Ascending aorta (tissue), 2 donors: ENCODE measurements around the gene ZNF385A. TPM values are rescaled to one million over a fixed set of nuclear protein-coding genes. Genes with fewer than 3 reads are reported as not detected.
A peak's percentile ranks its signal among the peaks of the same experiment; 100 is the strongest.

Experiments
- DNase-seq, 2 donors: peaks; one replicate each; pipeline ENCODE4 v3.0.0-alpha.2; 2019; ENCODE audit warnings: low spot score in 2 of 2
- H3K27ac ChIP-seq, 2 donors: fragments of 200-600 bp; sonication (generic); one replicate each; pipeline ENCODE4 v1.5.1; 2016 to 2017; ENCODE audit warnings: mild to moderate bottlenecking in 1 of 2
- H3K27me3 ChIP-seq: fragments of 200-600 bp; sonication (generic); one replicate; pipeline ENCODE4 v1.5.1; 2017
- H3K36me3 ChIP-seq, 2 donors: fragments of 200-600 bp; sonication (generic); one replicate each; pipeline ENCODE4 v1.5.1; 2016
- H3K4me1 ChIP-seq, 2 donors: fragments of 200-600 bp; sonication (generic); one replicate each; pipeline ENCODE4 v1.5.1; 2016 to 2017; ENCODE audit warnings: mild to moderate bottlenecking in 1 of 2
- H3K4me3 ChIP-seq, 2 donors: fragments of 200-600 bp; sonication (generic); one replicate each; pipeline ENCODE4 v1.5.1; 2016 to 2017; ENCODE audit warnings: mild to moderate bottlenecking in 1 of 2
- H3K9me3 ChIP-seq, 2 donors: fragments of 200-600 bp; sonication (generic); one replicate each; pipeline ENCODE4 v1.5.1; 2016
- CTCF ChIP-seq, 3 experiments: fragments of 200-600 bp in 2 of 3; fragments of 450-650 bp in 1 of 3; sonication (generic) in 2 of 3; IDR thresholded peaks; one replicate each; pipeline ENCODE4 v1.5.1; 2016 to 2019; ENCODE audit warnings: antibody characterized with exemption in 3 of 3, mild to moderate bottlenecking in 1 of 3, moderate library complexity in 1 of 3
- intact Hi-C: fragments of 100-400 bp; cut with DNase I; formaldehyde crosslinking; loops from one replicate; pipeline ENCODE4 v1.15.1; 2023
- total RNA-seq: library from RNA; depleted of rRNA; stranded (reverse); fragments of >200 nt; gene quantifications from one replicate; pipeline ENCODE4 v1.1.0, GENCODE V29; 2016

Gene ZNF385A
- total RNA-seq, 1 donor from 2014 or later = 53.2 TPM

GRCh38 chr12:54370171-54370730, 14.3 kb downstream of the ZNF385A start:
- intact Hi-C loops = loop anchor here (1.0 to 2.0 kb wide), 2 partner anchors 9 to 69 kb away; no protein-coding TSS in a partner anchor
- Histone ChIP-seq H3K4me1 (peaks cover 4 to 22% of the 10 kb centered on the region in 2 donors), H3K4me3 (peak overlapping the region; percentile 43 to 65), H3K9me3 (no peaks in the 10 kb centered on the region), H3K36me3 (peaks cover 0 to 4% of the 10 kb centered on the region in 2 donors), H3K27ac (peak overlapping the region; percentile 52 to 60), H3K27me3 (no peaks in the 10 kb centered on the region)
- peak; percentile 91 to 98 (median 98) for TF ChIP-seq CTCF (IDR thresholded peaks at IDR 0.05)
- DNase-seq = peak in 1 of 2 donors; percentile 89

- Histone ChIP-seq H3K36me3 (peaks cover 0 to under 1% of the 10 kb centered on the region in 2 donors), H3K27ac (peak overlapping the region; percentile 39 to 60), H3K9me3 (no peaks in the 10 kb centered on the region), H3K4me3 (peak overlapping the region; percentile 43 to 65), H3K4me1 (peaks cover 4 to 22% of the 10 kb centered on the region in 2 donors), H3K27me3 (no peaks in the 10 kb centered on the region)
- intact Hi-C loops = loop anchor here (1.0 to 10.0 kb wide), 4 partner anchors 10 to 115 kb away; no protein-coding TSS in a partner anchor
- no peak for DNase-seq
- TF ChIP-seq CTCF (IDR thresholded peaks at IDR 0.05) = no peak
Measured at GRCh38 chr12:54369597-54370131, 14.9 kb downstream of the ZNF385A start.

DNA sequence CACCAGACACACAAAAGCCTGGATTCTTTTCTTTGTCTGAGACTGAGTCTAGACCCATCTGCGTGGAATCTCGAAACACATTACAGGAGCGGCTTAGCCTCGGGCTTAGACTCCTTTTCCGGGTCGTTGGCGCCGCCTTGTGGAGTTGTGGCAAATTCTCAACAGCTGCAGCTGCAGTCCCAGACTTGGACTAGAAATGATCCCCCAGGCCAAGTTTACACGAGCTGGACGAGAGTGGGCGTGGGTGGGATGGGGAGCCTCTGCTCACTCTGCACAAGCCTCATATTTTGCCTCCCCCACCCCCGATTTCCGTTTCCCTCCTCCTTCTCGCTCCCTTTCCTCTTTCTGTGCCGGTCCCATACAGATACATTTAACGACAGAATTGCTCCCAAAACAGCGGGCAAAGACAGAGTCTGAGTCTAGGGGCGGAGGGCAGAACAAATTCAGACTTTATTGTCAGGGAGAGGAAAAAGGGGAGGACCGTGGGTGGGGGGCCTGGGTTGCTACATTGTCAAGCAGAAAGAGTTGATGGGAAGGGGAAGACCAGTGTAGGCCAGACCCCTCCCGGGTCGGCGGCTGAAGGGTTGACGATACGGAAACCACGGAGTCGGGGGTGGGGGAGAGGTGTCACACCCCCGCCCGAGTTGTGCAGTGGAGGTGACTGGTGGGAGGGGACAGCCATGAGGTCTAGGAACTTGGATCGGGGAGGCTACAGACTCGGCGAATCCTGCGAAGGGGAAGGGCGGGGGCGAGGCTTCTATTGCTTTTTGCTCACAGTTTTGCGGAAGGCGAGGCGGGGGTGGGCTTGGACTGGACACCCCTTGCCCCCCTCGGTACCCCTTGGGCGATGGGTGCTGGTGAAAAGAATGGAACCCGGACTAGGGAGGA, 15.6 kb downstream of the ZNF385A start:
- Histone ChIP-seq H3K9me3 (no peaks in the 10 kb centered on the region), H3K27ac (peak overlapping the region; percentile 39 to 60), H3K36me3 (no peaks in the 10 kb centered on the region), H3K27me3 (no peaks in the 10 kb centered on the region), H3K4me3 (peak overlapping the region; percentile 43 to 65), H3K4me1 (peaks cover 4 to 22% of the 10 kb centered on the region in 2 donors)
- TF ChIP-seq CTCF (IDR thresholded peaks at IDR 0.05) = peak; percentile 82 to 90 (median 86)
- intact Hi-C loops = loop anchor here (2.0 to 10.0 kb wide), 2 partner anchors 74 to 114 kb away; no protein-coding TSS in a partner anchor
- DNase-seq = peak; percentile 62 to 94

DNA sequence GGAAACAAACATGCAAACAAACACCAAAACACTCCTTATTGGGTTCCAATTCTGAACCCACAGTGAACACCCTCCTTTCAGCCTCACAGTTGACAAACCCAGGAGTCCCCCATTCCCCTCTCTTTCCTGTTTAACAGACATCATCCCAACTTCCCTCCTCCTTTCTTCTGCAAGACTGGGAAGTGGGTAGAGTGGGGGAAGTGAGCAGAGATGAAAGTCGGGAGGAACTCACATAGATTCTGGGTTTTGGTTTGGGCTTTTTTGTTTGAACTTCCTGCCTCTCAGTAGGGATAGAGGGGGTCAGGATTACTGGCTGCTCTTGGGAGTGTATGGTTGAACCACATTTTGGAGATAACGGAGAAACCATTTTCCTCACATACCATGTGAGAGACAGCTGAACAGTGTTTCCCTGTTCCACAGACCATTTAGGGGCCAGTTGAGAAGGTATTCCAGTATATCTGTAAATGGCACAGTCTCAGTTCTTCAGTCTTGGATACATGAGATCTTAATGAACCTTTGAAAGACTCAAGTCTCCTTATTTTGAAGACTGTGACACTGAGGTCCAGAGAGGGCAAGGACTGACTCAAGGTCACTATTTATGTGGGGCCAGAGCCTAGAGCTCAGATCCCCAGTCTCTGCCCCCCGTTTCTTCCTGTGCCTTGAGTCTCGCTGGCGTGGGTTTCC, 16.4 kb downstream of the ZNF385A start:
- peak overlapping the region in 1 of 2 donors; percentile 65 for H3K4me3 ChIP-seq
- H3K4me1 ChIP-seq = peaks cover 4 to 22% of the 10 kb centered on the region in 2 donors
- no peak for TF ChIP-seq CTCF (IDR thresholded peaks at IDR 0.05)
- no peaks in the 10 kb centered on the region for H3K27me3 ChIP-seq
- H3K27ac ChIP-seq = peak overlapping the region; percentile 8 to 60
- H3K9me3 ChIP-seq = no peaks in the 10 kb centered on the region
- intact Hi-C loops = loop anchor here (2.0 to 10.0 kb wide), 2 partner anchors 73 to 113 kb away; no protein-coding TSS in a partner anchor
- DNase-seq = no peak
- H3K36me3 ChIP-seq = no peaks in the 10 kb centered on the region

DNA sequence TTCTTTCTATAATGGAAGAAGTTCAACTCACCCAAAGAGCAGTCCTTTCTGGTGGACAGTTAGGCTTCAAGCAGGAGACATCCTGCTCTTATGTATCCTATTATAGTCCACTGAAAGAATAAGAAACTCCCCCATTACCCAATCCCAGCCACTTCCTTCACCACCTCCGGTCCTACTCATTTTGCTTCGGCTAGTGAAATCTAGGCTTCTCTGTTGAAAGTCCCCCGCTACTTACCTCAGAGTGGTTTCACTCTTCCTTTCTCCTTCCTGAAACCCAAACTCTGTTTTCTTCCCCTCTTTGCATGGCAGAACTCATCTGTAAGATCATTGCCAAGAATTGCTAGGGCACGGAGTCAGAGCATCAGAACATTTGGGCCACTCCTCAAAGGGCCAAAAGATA, 20.1 kb downstream of the ZNF385A start, which contains the start of gene GPR84:
GPR84 (minus strand) TSS at position 74 of the 400 bp plus-strand sequence. CDS start 635 bp downstream, outside the sequence.
- H3K4me1 ChIP-seq = peaks cover 3 to 18% of the 10 kb centered on the region in 2 donors
- no peak within 1 kb of the TSS for H3K4me3 ChIP-seq
- no peak for DNase-seq
- no peaks in the 10 kb centered on the region for H3K9me3 ChIP-seq
- H3K27me3 ChIP-seq = no peaks in the 10 kb centered on the region
- no peak for TF ChIP-seq CTCF (IDR thresholded peaks at IDR 0.05)
- intact Hi-C loops = loop anchor here (5.0 to 10.0 kb wide), 2 partner anchors 110 to 142 kb away; no protein-coding TSS in a partner anchor
- no peaks in the 10 kb centered on the region for H3K36me3 ChIP-seq
- H3K27ac ChIP-seq = no peak within 1 kb of the TSS
